ENCODE results near the gene MINDY2.

GRCh38 chr15:58736018-58736643, 35.0 kb upstream of the MINDY2 start:
- TF ChIP-seq, protein P1, sequence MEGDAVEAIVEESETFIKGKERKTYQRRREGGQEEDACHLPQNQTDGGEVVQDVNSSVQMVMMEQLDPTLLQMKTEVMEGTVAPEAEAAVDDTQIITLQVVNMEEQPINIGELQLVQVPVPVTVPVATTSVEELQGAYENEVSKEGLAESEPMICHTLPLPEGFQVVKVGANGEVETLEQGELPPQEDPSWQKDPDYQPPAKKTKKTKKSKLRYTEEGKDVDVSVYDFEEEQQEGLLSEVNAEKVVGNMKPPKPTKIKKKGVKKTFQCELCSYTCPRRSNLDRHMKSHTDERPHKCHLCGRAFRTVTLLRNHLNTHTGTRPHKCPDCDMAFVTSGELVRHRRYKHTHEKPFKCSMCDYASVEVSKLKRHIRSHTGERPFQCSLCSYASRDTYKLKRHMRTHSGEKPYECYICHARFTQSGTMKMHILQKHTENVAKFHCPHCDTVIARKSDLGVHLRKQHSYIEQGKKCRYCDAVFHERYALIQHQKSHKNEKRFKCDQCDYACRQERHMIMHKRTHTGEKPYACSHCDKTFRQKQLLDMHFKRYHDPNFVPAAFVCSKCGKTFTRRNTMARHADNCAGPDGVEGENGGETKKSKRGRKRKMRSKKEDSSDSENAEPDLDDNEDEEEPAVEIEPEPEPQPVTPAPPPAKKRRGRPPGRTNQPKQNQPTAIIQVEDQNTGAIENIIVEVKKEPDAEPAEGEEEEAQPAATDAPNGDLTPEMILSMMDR (IDR thresholded peaks at IDR 0.05), result no peak
- no peak for TF ChIP-seq POLR2A (IDR thresholded peaks at IDR 0.05)

Measured in right lobe of liver (tissue), 4 donors.